HG03066 (cell line): ENCODE results near the gene SPRYD4.
"Not testable (repeated sequence)": the region's sequence is repeated elsewhere in the genome, so short reads cannot be mapped to it uniquely, and the experiment has no call there.

Source experiments
- ATAC-seq: cut with Tn5 transposase; IDR thresholded peaks from one replicate; pipeline ENCODE4 v1.9.1; 2021; ENCODE audit warnings: low read depth; ENCODE audit not compliant: unreplicated experiment

SPRYD4 gene

GRCh38 chr12:56468216-56469006 lies at the start of gene SPRYD4:
TSS of gene SPRYD4 (plus strand) at chr12:56468578. CDS start at chr12:56468592, 14 bp downstream.
- ATAC-seq = peak; percentile 91

GRCh38 chr12:56420411-56420810 lies 48.0 kb upstream of the SPRYD4 start:
- no peak for ATAC-seq

GRCh38 chr12:56425193-56425592 lies 43.2 kb upstream of the SPRYD4 start:
- no peak for ATAC-seq

- ATAC-seq = no peak
These were observed 42.4 kb upstream of the SPRYD4 start for GRCh38 chr12:56425940-56426438.

- ATAC-seq = no peak
These were observed 37.1 kb upstream of the SPRYD4 start for GRCh38 chr12:56431288-56431687.

GRCh38 chr12:56431850-56432249 lies 36.5 kb upstream of the SPRYD4 start:
- no peak for ATAC-seq

GRCh38 chr12:56434828-56435227 lies 33.5 kb upstream of the SPRYD4 start:
- ATAC-seq = no peak

- no peak for ATAC-seq
These were observed 30.8 kb upstream of the SPRYD4 start for GRCh38 chr12:56437430-56438176.

GRCh38 chr12:56443208-56443607 lies 25.2 kb upstream of the SPRYD4 start:
- ATAC-seq = not testable (repeated sequence)

GRCh38 chr12:56448860-56449621 lies 19.3 kb upstream of the SPRYD4 start, which contains the start of gene TIMELESS:
TSS of gene TIMELESS (minus strand) at chr12:56449426. CDS start at chr12:56434170, 15,256 bp downstream.
- peak; percentile 96 for ATAC-seq

- no peak for ATAC-seq
These were observed 18.8 kb upstream of the SPRYD4 start for GRCh38 chr12:56449622-56449984.

GRCh38 chr12:56450241-56450640 lies 18.1 kb upstream of the SPRYD4 start:
- no peak for ATAC-seq

GRCh38 chr12:56451147-56451546 lies 17.2 kb upstream of the SPRYD4 start:
- ATAC-seq = no peak

GRCh38 chr12:56454557-56454956 lies 13.8 kb upstream of the SPRYD4 start, which contains the start of gene MIP:
TSS of gene MIP (minus strand) at chr12:56454657. CDS start at chr12:56454613, 44 bp downstream.
- ATAC-seq = no peak

- no peak for ATAC-seq
These were observed 10.6 kb upstream of the SPRYD4 start for GRCh38 chr12:56457817-56458216.

GRCh38 chr12:56461235-56462159 lies 6.9 kb upstream of the SPRYD4 start:
- no peak for ATAC-seq

GRCh38 chr12:56462565-56462964 lies 5.8 kb upstream of the SPRYD4 start:
- ATAC-seq = no peak

- ATAC-seq = no peak
These were observed 891 bp downstream of the SPRYD4 start for GRCh38 chr12:56469007-56469930.

- ATAC-seq = no peak
These were observed 6.0 kb downstream of the SPRYD4 start for GRCh38 chr12:56474389-56474788.
